Measurements from ENCODE around the gene BTN1A1. TPM values are rescaled to one million over a fixed set of nuclear protein-coding genes. Genes with fewer than 3 reads are reported as not detected.

Gene BTN1A1
- total and polyA plus RNA-seq, 10 of the 15 experiments (the other 5 are each of a cell fraction or from before 2014, with no cell fraction given) = 0.05 to 2.2 (median 0.87) TPM

DNA sequence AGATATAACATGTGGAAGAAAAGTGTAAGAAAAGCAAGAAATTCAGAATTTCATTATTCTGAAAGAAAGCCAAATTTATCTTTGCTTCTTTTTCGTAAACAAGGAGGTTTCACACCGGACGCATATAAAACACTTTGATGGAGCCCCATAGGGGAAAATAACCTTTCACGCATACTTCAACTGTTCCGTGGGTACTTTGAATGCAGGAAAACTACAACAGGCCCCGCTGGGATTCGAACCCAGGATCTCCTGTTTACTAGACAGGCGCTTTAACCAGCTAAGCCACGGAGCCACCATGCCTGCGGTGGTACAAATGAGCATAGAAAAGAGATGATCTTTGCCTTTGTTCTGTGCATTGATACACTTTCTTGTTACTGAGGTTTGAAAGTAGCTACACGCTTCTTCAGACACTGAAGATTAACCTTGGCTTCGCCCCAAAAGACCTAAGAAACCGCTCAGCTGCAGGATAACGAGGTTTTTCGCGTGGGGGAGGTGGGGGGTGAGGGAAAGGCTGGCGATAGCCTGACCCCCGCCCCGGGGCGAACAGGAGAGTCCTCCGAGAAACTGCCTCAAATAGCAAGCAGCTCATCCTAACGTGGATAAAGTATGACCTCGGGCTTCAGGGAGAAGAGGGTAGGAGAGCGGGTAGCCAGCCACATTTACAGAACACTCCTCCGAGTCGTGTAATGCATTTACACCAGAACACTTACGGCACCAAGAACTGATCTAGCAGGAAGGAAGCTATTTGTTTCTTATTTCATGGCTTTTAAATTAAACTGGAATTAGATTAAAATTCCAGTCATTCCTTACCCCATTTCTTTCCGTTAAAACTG, 32.8 kb downstream of the BTN1A1 start (continued):
- TF ChIP-seq, protein P1, sequence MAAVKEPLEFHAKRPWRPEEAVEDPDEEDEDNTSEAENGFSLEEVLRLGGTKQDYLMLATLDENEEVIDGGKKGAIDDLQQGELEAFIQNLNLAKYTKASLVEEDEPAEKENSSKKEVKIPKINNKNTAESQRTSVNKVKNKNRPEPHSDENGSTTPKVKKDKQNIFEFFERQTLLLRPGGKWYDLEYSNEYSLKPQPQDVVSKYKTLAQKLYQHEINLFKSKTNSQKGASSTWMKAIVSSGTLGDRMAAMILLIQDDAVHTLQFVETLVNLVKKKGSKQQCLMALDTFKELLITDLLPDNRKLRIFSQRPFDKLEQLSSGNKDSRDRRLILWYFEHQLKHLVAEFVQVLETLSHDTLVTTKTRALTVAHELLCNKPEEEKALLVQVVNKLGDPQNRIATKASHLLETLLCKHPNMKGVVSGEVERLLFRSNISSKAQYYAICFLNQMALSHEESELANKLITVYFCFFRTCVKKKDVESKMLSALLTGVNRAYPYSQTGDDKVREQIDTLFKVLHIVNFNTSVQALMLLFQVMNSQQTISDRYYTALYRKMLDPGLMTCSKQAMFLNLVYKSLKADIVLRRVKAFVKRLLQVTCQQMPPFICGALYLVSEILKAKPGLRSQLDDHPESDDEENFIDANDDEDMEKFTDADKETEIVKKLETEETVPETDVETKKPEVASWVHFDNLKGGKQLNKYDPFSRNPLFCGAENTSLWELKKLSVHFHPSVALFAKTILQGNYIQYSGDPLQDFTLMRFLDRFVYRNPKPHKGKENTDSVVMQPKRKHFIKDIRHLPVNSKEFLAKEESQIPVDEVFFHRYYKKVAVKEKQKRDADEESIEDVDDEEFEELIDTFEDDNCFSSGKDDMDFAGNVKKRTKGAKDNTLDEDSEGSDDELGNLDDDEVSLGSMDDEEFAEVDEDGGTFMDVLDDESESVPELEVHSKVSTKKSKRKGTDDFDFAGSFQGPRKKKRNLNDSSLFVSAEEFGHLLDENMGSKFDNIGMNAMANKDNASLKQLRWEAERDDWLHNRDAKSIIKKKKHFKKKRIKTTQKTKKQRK (IDR thresholded peaks at IDR 0.05; ENCODE audit: low read depth, low read length) = no peak
- TF ChIP-seq TAF1 (IDR thresholded peaks at IDR 0.05; ENCODE audit: borderline replicate concordance, low read depth, low read length) (no peak), NFIC (IDR thresholded peaks at IDR 0.05; ENCODE audit: low read depth, low read length) (peak; percentile 74; the same call in 1 of the 2 replicates), CBFB (IDR thresholded peaks at IDR 0.05; ENCODE audit: low read depth) (peak; percentile 73), SREBF1 (IDR thresholded peaks at IDR 0.05; ENCODE audit: low read length) (no peak), KDM1A (IDR thresholded peaks at IDR 0.05; ENCODE audit: borderline replicate concordance) (no peak), NBN (IDR thresholded peaks at IDR 0.05) (peak; percentile 82), CHD2 (IDR thresholded peaks at IDR 0.05; ENCODE audit: borderline replicate concordance, low read depth, low read length) (no peak), ZNF274 (IDR thresholded peaks at IDR 0.05; ENCODE audit: insufficient read depth, insufficient read length) (no peak), IKZF2 (IDR thresholded peaks at IDR 0.05) (peak; percentile 76 to 86), RFX5 (IDR thresholded peaks at IDR 0.05; ENCODE audit: low read depth, low read length) (no peak), RUNX3 (IDR thresholded peaks at IDR 0.05; ENCODE audit: low read length) (peak; percentile 89), YBX1 (IDR thresholded peaks at IDR 0.05) (no peak), SREBF2 (IDR thresholded peaks at IDR 0.05; ENCODE audit: low read length) (peak; percentile 95)
- TF ChIP-seq, protein P2, sequence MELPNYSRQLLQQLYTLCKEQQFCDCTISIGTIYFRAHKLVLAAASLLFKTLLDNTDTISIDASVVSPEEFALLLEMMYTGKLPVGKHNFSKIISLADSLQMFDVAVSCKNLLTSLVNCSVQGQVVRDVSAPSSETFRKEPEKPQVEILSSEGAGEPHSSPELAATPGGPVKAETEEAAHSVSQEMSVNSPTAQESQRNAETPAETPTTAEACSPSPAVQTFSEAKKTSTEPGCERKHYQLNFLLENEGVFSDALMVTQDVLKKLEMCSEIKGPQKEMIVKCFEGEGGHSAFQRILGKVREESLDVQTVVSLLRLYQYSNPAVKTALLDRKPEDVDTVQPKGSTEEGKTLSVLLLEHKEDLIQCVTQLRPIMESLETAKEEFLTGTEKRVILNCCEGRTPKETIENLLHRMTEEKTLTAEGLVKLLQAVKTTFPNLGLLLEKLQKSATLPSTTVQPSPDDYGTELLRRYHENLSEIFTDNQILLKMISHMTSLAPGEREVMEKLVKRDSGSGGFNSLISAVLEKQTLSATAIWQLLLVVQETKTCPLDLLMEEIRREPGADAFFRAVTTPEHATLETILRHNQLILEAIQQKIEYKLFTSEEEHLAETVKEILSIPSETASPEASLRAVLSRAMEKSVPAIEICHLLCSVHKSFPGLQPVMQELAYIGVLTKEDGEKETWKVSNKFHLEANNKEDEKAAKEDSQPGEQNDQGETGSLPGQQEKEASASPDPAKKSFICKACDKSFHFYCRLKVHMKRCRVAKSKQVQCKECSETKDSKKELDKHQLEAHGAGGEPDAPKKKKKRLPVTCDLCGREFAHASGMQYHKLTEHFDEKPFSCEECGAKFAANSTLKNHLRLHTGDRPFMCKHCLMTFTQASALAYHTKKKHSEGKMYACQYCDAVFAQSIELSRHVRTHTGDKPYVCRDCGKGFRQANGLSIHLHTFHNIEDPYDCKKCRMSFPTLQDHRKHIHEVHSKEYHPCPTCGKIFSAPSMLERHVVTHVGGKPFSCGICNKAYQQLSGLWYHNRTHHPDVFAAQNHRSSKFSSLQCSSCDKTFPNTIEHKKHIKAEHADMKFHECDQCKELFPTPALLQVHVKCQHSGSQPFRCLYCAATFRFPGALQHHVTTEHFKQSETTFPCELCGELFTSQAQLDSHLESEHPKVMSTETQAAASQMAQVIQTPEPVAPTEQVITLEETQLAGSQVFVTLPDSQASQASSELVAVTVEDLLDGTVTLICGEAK (IDR thresholded peaks at IDR 0.05; ENCODE audit: borderline replicate concordance) = peak; percentile 82
- TF ChIP-seq, protein P3, sequence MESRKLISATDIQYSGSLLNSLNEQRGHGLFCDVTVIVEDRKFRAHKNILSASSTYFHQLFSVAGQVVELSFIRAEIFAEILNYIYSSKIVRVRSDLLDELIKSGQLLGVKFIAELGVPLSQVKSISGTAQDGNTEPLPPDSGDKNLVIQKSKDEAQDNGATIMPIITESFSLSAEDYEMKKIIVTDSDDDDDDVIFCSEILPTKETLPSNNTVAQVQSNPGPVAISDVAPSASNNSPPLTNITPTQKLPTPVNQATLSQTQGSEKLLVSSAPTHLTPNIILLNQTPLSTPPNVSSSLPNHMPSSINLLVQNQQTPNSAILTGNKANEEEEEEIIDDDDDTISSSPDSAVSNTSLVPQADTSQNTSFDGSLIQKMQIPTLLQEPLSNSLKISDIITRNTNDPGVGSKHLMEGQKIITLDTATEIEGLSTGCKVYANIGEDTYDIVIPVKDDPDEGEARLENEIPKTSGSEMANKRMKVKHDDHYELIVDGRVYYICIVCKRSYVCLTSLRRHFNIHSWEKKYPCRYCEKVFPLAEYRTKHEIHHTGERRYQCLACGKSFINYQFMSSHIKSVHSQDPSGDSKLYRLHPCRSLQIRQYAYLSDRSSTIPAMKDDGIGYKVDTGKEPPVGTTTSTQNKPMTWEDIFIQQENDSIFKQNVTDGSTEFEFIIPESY (IDR thresholded peaks at IDR 0.05) = no peak
- TF ChIP-seq, protein P4, sequence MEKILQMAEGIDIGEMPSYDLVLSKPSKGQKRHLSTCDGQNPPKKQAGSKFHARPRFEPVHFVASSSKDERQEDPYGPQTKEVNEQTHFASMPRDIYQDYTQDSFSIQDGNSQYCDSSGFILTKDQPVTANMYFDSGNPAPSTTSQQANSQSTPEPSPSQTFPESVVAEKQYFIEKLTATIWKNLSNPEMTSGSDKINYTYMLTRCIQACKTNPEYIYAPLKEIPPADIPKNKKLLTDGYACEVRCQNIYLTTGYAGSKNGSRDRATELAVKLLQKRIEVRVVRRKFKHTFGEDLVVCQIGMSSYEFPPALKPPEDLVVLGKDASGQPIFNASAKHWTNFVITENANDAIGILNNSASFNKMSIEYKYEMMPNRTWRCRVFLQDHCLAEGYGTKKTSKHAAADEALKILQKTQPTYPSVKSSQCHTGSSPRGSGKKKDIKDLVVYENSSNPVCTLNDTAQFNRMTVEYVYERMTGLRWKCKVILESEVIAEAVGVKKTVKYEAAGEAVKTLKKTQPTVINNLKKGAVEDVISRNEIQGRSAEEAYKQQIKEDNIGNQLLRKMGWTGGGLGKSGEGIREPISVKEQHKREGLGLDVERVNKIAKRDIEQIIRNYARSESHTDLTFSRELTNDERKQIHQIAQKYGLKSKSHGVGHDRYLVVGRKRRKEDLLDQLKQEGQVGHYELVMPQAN (conservative IDR thresholded peaks at IDR 0.05) = 0 out of 2 replicates have a peak, but pooled peaks have one; percentile 58
- TF ChIP-seq, protein P5, sequence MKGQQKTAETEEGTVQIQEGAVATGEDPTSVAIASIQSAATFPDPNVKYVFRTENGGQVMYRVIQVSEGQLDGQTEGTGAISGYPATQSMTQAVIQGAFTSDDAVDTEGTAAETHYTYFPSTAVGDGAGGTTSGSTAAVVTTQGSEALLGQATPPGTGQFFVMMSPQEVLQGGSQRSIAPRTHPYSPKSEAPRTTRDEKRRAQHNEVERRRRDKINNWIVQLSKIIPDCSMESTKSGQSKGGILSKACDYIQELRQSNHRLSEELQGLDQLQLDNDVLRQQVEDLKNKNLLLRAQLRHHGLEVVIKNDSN (IDR thresholded peaks at IDR 0.05; ENCODE audit: borderline replicate concordance, extremely low read length, insufficient read depth, low read depth, low read length) = no peak

Measured in GM12878 (cell line).